ENCODE data around the gene RFX7.
A peak's percentile ranks its signal among the peaks of the same experiment; 100 is the strongest.

The RFX7 gene

GRCh38 chr15:56042498-56042897 lies 201.2 kb downstream of the RFX7 start:
- no peak for DNase-seq

DNA sequence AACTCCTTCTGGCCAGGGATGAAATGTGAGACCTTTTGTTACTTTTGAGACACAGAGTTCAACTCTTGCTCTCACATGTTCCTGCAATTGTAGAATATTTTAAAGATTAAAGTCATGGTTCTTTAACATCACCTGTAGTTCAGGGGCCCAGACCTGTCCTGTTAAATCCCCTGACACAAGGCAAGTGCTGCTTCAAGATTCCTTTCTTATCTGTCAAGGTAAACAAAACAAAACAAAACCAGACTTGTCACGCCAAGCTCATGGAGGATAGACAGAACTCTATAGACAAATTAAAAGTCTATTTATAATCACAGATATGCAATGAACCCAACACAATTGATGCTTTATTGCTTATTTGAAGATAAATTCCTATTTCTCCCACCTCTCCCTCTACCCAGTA lies 201.6 kb downstream of the RFX7 start:
- DNase-seq, result no peak

GRCh38 chr15:56040081-56041035 lies 203.3 kb downstream of the RFX7 start:
- DNase-seq, result peak; percentile 38

DNA sequence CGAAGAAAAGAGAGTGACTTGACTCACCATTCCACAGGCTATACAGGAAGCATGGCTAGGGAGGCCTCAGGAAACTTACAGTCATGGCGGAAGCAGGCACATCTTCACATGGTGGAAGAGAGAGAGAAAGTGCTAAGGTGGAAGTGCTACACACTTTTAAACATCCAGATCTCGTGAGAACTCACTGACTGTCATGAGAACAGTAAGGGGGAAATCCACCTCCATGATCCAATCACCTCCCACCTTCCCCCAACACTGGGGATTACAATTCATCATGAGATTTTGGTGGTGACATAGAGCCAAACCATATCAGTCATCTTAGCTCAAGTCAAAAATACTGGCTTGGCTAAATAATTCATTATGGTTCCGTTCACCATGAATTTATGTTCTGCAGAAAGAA lies 205.0 kb downstream of the RFX7 start:
- DNase-seq, result no peak

DNA sequence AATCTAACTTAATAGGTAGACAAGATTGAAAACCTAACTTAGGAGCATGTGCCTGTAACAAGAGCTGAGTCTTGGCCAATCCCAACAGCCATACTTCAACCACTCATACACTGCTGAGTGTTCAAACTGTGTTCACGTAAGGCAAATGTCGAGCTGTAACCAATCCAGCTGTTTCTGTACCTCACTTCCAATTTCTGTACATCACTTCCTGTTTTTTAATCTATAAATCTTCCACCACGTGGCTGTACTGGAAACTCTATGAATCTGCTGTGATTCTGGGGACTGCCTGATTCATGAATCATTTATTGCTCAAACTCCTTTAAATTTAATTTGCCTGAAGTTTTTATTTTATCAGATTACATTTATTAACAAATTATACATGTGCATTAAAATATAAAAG lies 205.7 kb downstream of the RFX7 start:
- peak; percentile 16 for DNase-seq

Data from stimulated activated CD4-positive, alpha-beta T cell treated with anti-CD3 and anti-CD28 coated beads, Interleukin-1b, Interleukin-23, amount 100 ng/mL, for 48 hours (primary cell).